Liver (tissue), 9 donors: Measurements from ENCODE around the gene ESRRB. TPM values are rescaled to one million over a fixed set of nuclear protein-coding genes. Genes with fewer than 3 reads are reported as not detected.

Source experiments
- DNase-seq: peaks from one replicate; pipeline ENCODE4 v3.0.0-alpha.2; 2017; ENCODE audit warnings: low spot score
- H3K27ac ChIP-seq, 2 donors: one replicate each; pipeline ENCODE4 v1.7.0; 2013; ENCODE audit warnings: inconsistent platforms in 2 of 2, low read length in 2 of 2, control low read depth in 1 of 2, low read depth in 1 of 2, mild to moderate bottlenecking in 1 of 2
- H3K27me3 ChIP-seq, 4 donors: one replicate each; pipeline versions ENCODE4 v1.6.1 to v1.7.0; 2013; ENCODE audit warnings: low read length in 3 of 4, inconsistent platforms in 1 of 4, mild to moderate bottlenecking in 1 of 4, moderate library complexity in 1 of 4; ENCODE audit not compliant: control insufficient read depth in 4 of 4, insufficient read depth in 4 of 4
- H3K36me3 ChIP-seq, 4 donors: one replicate each; pipeline versions ENCODE4 v1.6.1 to v1.7.0; 2013; ENCODE audit warnings: low read length in 3 of 4, mild to moderate bottlenecking in 3 of 4, low read depth in 1 of 4, moderate library complexity in 1 of 4; ENCODE audit not compliant: control insufficient read depth in 4 of 4, insufficient read depth in 3 of 4
- H3K4me1 ChIP-seq, 4 donors: one replicate each; pipeline versions ENCODE4 v1.6.1 to v1.7.0; 2013; ENCODE audit warnings: low read length in 3 of 4, mild to moderate bottlenecking in 3 of 4, moderate library complexity in 1 of 4; ENCODE audit not compliant: control insufficient read depth in 4 of 4, insufficient read depth in 4 of 4
- H3K4me3 ChIP-seq, 3 donors: one replicate each; pipeline versions ENCODE4 v1.6.1 to v1.7.0; 2013; ENCODE audit warnings: low read length in 3 of 3, control low read depth in 1 of 3, low read depth in 1 of 3, mild to moderate bottlenecking in 1 of 3
- H3K9ac ChIP-seq, 2 donors: one replicate each; pipeline ENCODE4 v1.7.0; 2013; ENCODE audit warnings: low read length in 2 of 2, mild to moderate bottlenecking in 2 of 2, moderate library complexity in 2 of 2, control low read depth in 1 of 2, low read depth in 1 of 2
- H3K9me3 ChIP-seq, 4 donors: one replicate each; pipeline versions ENCODE4 v1.6.1 to v1.7.0; 2013; ENCODE audit warnings: low read length in 3 of 4; ENCODE audit not compliant: control insufficient read depth in 4 of 4
- ATF3 ChIP-seq: IDR thresholded peaks from 2 replicates; pipeline ENCODE4 v1.6.1; 2016; ENCODE audit warnings: antibody characterized with exemption
- CTCF ChIP-seq: fragments of 150-350 bp; IDR thresholded peaks from 2 replicates; pipeline ENCODE4 v1.5.1; 2017; ENCODE audit warnings: improper control_type of control experiment, low read depth, low read length; ENCODE audit not compliant: missing input control
- FOXA1 ChIP-seq: IDR thresholded peaks from 2 replicates; pipeline ENCODE4 v1.6.1; 2016; ENCODE audit warnings: antibody characterized with exemption
- FOXA2 ChIP-seq: IDR thresholded peaks from 2 replicates; pipeline ENCODE4 v1.6.1; 2016; ENCODE audit warnings: antibody characterized with exemption
- HNF4A ChIP-seq, 2 donors: conservative IDR thresholded peaks; 2 replicates each; pipeline ENCODE4 v1.6.1; 2016; ENCODE audit warnings: antibody characterized with exemption in 2 of 2, mild to moderate bottlenecking in 2 of 2
- HNF4G ChIP-seq: IDR thresholded peaks from 2 replicates; pipeline ENCODE4 v1.6.1; 2016; ENCODE audit warnings: antibody characterized with exemption
- JUND ChIP-seq, 2 donors: IDR thresholded peaks; 2 replicates each; pipeline ENCODE4 v1.6.1; 2016; ENCODE audit warnings: antibody characterized with exemption in 2 of 2
- NR2F2 ChIP-seq: IDR thresholded peaks from 2 replicates; pipeline ENCODE4 v1.6.1; 2016; ENCODE audit warnings: antibody characterized with exemption
- RAD21 ChIP-seq, 2 donors: IDR thresholded peaks; 2 replicates each; pipeline ENCODE4 v1.6.1; 2016; ENCODE audit warnings: antibody characterized with exemption in 2 of 2, mild to moderate bottlenecking in 2 of 2
- RXRA ChIP-seq, 2 donors: IDR thresholded peaks; 2 replicates each; pipeline ENCODE4 v1.6.1; 2017 to 2018; ENCODE audit warnings: antibody characterized with exemption in 2 of 2, mild to moderate bottlenecking in 1 of 2
- SP1 ChIP-seq: IDR thresholded peaks from 2 replicates; pipeline ENCODE4 v1.6.1; 2018; ENCODE audit warnings: antibody characterized with exemption, mild to moderate bottlenecking
- TAF1 ChIP-seq: conservative IDR thresholded peaks from 2 replicates; pipeline ENCODE4 v1.6.1; 2016; ENCODE audit warnings: antibody characterized with exemption, mild to moderate bottlenecking
- YY1 ChIP-seq: IDR thresholded peaks from 2 replicates; pipeline ENCODE4 v1.6.1; 2016; ENCODE audit warnings: antibody characterized with exemption, mild to moderate bottlenecking
- WGBS: extraction: QIAGEN DNeasy Blood & Tissue Kit; methylation state at CpG from one replicate; pipeline ENCODE4 v1.1.7; 2013; 5-methylcytosine and 5-hydroxymethylcytosine counted together
- polyA plus RNA-seq, 2 donors: library from polyadenylated mRNA; stranded (reverse) in 1 of 2; unstranded in 1 of 2; fragments of 200-250 nt in 1 of 2; fragments of >200 nt in 1 of 2; fragmentation: Nextera tagmentation in 1 of 2; extraction: Ambion mirVana in 1 of 2; gene quantifications; one replicate each; pipeline versions ENCODE4 v1.2.1 to v1.2.3, GENCODE V29; 2013 to 2015
- total RNA-seq, 2 donors: library from RNA; depleted of rRNA; stranded (reverse); fragments of >200 nt; gene quantifications; one replicate each; pipeline ENCODE4 v1.2.3, GENCODE V29; 2014
- TF ChIP-seq, protein P1 (sequence below): IDR thresholded peaks from 2 replicates; pipeline ENCODE4 v1.6.1; 2016; ENCODE audit warnings: antibody characterized with exemption, mild to moderate bottlenecking
- TF ChIP-seq, protein P2 (sequence below): IDR thresholded peaks from 2 replicates; pipeline ENCODE4 v1.6.1; 2016; ENCODE audit warnings: antibody characterized with exemption
- TF ChIP-seq, protein P3 (sequence below): IDR thresholded peaks from 2 replicates; pipeline ENCODE4 v1.6.1; 2016; ENCODE audit warnings: antibody characterized with exemption
- donor health status: healthy.
- donor health status: healthy.
- donor health status: healthy.
- donor health status: healthy.
- donor health status: healthy.

The ESRRB gene
- total and polyA plus RNA-seq, 4 donors: 0.08 to 0.21 (median 0.11) TPM

GRCh38 chr14:76336876-76337275 lies 39.1 kb upstream of the ESRRB start:
- no peak for TF ChIP-seq HNF4A (conservative IDR thresholded peaks at IDR 0.05)
- TF ChIP-seq JUND (IDR thresholded peaks at IDR 0.05): no peak
- no peak for TF ChIP-seq RXRA (IDR thresholded peaks at IDR 0.05)
- TF ChIP-seq NR2F2: no peak
- TF ChIP-seq, protein P1, sequence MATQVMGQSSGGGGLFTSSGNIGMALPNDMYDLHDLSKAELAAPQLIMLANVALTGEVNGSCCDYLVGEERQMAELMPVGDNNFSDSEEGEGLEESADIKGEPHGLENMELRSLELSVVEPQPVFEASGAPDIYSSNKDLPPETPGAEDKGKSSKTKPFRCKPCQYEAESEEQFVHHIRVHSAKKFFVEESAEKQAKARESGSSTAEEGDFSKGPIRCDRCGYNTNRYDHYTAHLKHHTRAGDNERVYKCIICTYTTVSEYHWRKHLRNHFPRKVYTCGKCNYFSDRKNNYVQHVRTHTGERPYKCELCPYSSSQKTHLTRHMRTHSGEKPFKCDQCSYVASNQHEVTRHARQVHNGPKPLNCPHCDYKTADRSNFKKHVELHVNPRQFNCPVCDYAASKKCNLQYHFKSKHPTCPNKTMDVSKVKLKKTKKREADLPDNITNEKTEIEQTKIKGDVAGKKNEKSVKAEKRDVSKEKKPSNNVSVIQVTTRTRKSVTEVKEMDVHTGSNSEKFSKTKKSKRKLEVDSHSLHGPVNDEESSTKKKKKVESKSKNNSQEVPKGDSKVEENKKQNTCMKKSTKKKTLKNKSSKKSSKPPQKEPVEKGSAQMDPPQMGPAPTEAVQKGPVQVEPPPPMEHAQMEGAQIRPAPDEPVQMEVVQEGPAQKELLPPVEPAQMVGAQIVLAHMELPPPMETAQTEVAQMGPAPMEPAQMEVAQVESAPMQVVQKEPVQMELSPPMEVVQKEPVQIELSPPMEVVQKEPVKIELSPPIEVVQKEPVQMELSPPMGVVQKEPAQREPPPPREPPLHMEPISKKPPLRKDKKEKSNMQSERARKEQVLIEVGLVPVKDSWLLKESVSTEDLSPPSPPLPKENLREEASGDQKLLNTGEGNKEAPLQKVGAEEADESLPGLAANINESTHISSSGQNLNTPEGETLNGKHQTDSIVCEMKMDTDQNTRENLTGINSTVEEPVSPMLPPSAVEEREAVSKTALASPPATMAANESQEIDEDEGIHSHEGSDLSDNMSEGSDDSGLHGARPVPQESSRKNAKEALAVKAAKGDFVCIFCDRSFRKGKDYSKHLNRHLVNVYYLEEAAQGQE: no peak
- no peak for TF ChIP-seq TAF1
- no peak for TF ChIP-seq RAD21 (IDR thresholded peaks at IDR 0.05)
- no peak for TF ChIP-seq ATF3
- no peak for TF ChIP-seq YY1
- no peak for TF ChIP-seq FOXA2
- no peak for TF ChIP-seq HNF4G
- no peak for TF ChIP-seq CTCF
- TF ChIP-seq, protein P2, sequence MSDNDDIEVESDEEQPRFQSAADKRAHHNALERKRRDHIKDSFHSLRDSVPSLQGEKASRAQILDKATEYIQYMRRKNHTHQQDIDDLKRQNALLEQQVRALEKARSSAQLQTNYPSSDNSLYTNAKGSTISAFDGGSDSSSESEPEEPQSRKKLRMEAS: no peak
- TF ChIP-seq, protein P3, sequence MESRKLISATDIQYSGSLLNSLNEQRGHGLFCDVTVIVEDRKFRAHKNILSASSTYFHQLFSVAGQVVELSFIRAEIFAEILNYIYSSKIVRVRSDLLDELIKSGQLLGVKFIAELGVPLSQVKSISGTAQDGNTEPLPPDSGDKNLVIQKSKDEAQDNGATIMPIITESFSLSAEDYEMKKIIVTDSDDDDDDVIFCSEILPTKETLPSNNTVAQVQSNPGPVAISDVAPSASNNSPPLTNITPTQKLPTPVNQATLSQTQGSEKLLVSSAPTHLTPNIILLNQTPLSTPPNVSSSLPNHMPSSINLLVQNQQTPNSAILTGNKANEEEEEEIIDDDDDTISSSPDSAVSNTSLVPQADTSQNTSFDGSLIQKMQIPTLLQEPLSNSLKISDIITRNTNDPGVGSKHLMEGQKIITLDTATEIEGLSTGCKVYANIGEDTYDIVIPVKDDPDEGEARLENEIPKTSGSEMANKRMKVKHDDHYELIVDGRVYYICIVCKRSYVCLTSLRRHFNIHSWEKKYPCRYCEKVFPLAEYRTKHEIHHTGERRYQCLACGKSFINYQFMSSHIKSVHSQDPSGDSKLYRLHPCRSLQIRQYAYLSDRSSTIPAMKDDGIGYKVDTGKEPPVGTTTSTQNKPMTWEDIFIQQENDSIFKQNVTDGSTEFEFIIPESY: no peak
- TF ChIP-seq FOXA1: no peak
- no peak for TF ChIP-seq SP1
- DNase-seq: no peak
- 84% methylated on average over 8 of the region's 8 CpGs for WGBS
- Histone ChIP-seq H3K36me3 (no peaks in the 10 kb centered on the region), H3K9me3 (no peaks in the 10 kb centered on the region), H3K4me1 (no peaks in the 10 kb centered on the region), H3K4me3 (no peak overlapping the region), H3K27ac (no peak overlapping the region), H3K9ac (no peak overlapping the region), H3K27me3 (no peaks in the 10 kb centered on the region)
